GM19023 (cell line): ENCODE data around the gene EMP3.
"Not testable (repeated sequence)": the region's sequence is repeated elsewhere in the genome, so short reads cannot be mapped to it uniquely, and the experiment has no call there.

Experiments
- ATAC-seq: cut with Tn5 transposase; IDR thresholded peaks from one replicate; pipeline ENCODE4 v1.9.1; 2021; ENCODE audit warnings: mild to moderate bottlenecking, moderate library complexity; ENCODE audit not compliant: unreplicated experiment

EMP3 gene

DNA sequence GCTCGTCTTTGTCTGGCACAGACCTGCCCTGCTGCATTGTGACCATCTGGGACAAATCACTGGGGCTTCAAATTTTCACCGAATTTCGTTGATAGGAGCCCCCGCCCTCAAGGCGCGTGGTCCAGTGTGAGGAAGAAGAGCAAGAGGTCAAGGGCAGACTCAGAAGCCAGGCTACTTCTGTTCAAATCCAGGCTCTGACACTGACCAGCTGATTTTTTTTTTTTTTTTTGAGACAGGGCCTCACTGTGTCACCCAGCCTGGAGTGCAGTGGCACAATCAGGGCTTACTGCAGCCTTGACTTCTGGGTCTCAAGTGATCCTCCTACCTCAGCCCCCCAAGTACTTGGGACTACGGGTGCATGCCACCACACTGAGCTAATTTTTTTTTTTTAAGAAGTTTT, 46.0 kb downstream of the EMP3 start:
- ATAC-seq: no peak

DNA sequence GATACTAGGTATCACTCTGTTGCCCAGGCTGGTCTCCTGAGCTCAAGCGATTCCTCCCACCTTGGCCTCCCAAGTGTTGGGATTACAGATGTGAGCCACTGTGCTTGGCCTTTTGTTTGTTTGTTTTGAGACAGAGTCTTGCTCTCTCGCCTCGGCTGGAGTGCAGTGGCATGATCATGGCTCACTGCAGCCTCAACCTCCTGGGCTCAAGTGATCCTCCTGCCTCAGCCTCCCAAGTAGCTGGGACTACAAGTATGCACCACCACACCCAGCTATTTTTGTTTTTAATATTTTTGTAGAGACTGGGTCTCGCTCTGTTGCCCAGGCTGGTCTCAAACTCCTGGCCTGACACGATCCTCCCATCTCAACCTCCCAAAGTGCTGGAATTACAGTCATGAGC, 46.4 kb downstream of the EMP3 start:
- not testable (repeated sequence) for ATAC-seq

DNA sequence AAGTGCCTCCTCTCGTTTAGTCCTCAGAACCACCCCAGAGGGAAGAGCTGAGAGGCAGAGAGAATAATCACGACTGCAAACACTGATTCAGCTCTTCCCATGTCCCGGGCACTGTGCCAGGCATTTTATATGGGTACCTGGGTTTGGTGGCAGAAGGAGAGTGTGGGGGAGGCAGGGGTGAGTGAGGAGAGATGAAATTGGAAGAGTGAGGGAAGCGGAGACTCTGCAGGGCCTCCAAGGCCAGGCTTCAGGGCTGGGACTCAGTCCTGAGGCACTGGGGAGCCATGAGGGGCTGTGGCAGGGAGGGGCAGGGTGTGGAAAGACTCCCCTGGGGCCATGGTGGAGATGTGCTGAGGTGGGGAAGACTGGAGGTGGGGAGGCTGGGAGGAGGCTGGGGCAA, 47.6 kb downstream of the EMP3 start:
- no peak for ATAC-seq

DNA sequence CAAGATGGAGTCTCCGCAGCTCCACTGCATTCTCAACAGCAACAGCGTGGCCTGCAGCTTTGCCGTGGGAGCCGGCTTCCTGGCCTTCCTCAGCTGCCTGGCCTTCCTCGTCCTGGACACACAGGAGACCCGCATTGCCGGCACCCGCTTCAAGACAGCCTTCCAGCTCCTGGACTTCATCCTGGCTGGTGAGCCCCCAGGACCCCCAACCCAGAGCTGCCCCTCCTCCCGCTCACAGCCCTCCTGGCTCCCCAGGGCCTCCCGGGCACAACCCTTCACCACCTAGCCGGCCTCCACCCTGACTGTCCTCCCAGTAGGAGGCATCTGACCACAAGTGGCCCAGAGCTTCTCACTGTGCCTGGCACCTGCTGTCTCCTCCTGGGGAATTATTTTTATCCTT, 48.2 kb downstream of the EMP3 start:
- no peak for ATAC-seq

DNA sequence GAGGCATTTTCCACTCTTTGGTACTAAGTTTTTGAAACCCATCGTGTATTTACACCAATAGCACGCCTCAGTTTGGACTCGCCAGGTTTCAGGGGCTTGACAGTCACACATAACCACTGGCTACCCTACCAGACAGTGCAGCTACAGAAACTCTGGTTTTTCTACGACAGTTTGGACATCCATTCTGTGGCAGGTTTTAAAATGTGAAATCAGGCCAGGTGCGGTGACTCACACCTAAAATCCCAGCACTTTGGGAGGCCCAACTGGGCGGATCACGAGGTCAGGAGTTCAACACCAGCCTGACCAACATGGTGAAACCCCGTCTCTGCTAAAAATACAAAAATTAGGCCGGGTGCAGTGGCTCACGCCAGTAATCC, 52.8 kb downstream of the EMP3 start:
- no peak for ATAC-seq

DNA sequence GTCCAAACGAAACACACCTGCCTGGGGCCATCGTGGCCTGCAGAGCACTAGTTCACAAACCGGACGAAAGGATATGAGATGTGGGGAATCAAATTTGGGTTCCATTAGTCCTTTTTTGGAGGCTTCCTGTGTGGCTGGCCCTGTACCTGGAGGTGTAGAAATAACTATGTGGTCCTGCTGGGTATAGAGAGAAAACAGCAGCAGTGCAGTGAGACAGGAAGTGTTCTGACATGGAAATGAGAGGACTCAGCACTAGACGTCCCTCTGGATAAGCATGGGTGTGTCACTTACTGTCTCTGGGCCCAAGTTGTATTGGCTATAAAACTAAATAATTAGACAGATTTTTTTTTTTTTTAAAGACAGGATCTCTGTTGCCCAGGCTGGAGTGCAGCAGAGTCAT, 53.7 kb downstream of the EMP3 start:
- no peak for ATAC-seq
